Osteocyte (in vitro differentiated cells): ENCODE measurements around the gene SLC23A2. TPM values are rescaled to one million over a fixed set of nuclear protein-coding genes. Genes with fewer than 3 reads are reported as not detected.

Experiments
- DNase-seq: peaks from one replicate; pipeline ENCODE4 v3.0.0; 2021; ENCODE audit warnings: mixed read lengths; ENCODE audit not compliant: unreplicated experiment; ENCODE audit errors: extremely low spot score
- H3K27ac Mint-ChIP-seq: one replicate; pipeline ENCODE4 v1.8.0; 2021; ENCODE audit warnings: mild to moderate bottlenecking, mixed read lengths; ENCODE audit not compliant: unreplicated experiment
- H3K27me3 Mint-ChIP-seq: one replicate; pipeline ENCODE4 v1.8.0; 2021; ENCODE audit warnings: mixed read lengths; ENCODE audit not compliant: unreplicated experiment
- H3K36me3 Mint-ChIP-seq: one replicate; pipeline ENCODE4 v1.8.0; 2021; ENCODE audit warnings: mixed read lengths; ENCODE audit not compliant: unreplicated experiment
- H3K4me1 Mint-ChIP-seq: one replicate; pipeline ENCODE4 v1.8.0; 2021; ENCODE audit warnings: mixed read lengths; ENCODE audit not compliant: unreplicated experiment
- H3K4me3 Mint-ChIP-seq: one replicate; pipeline ENCODE4 v1.8.0; 2021; ENCODE audit warnings: mild to moderate bottlenecking, moderate library complexity, mixed read lengths; ENCODE audit not compliant: unreplicated experiment
- H3K9me3 Mint-ChIP-seq: one replicate; pipeline ENCODE4 v1.8.0; 2021; ENCODE audit warnings: mixed read lengths; ENCODE audit not compliant: unreplicated experiment
- CTCF ChIP-seq: fragments of 200-600 bp; sonication (generic); IDR thresholded peaks from 2 replicates; pipeline ENCODE4 v1.5.0; 2021; ENCODE audit warnings: antibody characterized with exemption, mild to moderate bottlenecking, moderate library complexity
- long read RNA-seq: library from polyadenylated mRNA; unstranded; transcript quantifications from one replicate; pipeline ENCODE4 v2.0.0, GENCODE V29; 2021
- total RNA-seq: library from RNA; stranded (reverse); gene quantifications from 2 replicates; pipeline ENCODE4 v1.2.1, GENCODE V29; 2021

Gene SLC23A2
- 22.2 and 23.1 TPM in 2 replicates for total RNA-seq
- long read RNA-seq, full-length matches to known transcripts: 7 of 34 reads
- long read RNA-seq, partial matches to known transcripts: 2 of 34 reads
- long read RNA-seq, other reads (novel, unspliced or antisense): 25 of 34 reads

GRCh38 chr20:5001174-5002076 is at the start of gene SLC23A2:
Gene SLC23A2 (minus strand): TSS chr20:5001510. CDS start chr20:4932562, 68,948 bp downstream.
- no peak for DNase-seq
- Mint-ChIP-seq H3K27ac (peak within 1 kb of the TSS; percentile 44), H3K4me3 (peak within 1 kb of the TSS; percentile 87), H3K4me1 (peaks cover 22% of the 10 kb centered on the region), H3K36me3 (no peaks in the 10 kb centered on the region), H3K27me3 (no peaks in the 10 kb centered on the region), H3K9me3 (no peaks in the 10 kb centered on the region)
- TF ChIP-seq CTCF: no peak

- no peak for DNase-seq
- Mint-ChIP-seq H3K27me3 (peaks cover 27% of the 10 kb centered on the region), H3K4me3 (no peak overlapping the region), H3K27ac (no peak overlapping the region), H3K4me1 (peaks cover 4% of the 10 kb centered on the region), H3K9me3 (no peaks in the 10 kb centered on the region), H3K36me3 (no peaks in the 10 kb centered on the region)
- TF ChIP-seq CTCF: no peak
Observed at GRCh38 chr20:5046656-5047339, 45.5 kb upstream of the SLC23A2 start.

- Mint-ChIP-seq H3K9me3 (no peaks in the 10 kb centered on the region), H3K4me1 (peaks cover 13% of the 10 kb centered on the region), H3K4me3 (no peak overlapping the region), H3K36me3 (no peaks in the 10 kb centered on the region), H3K27ac (no peak overlapping the region), H3K27me3 (peaks cover 27% of the 10 kb centered on the region)
- no peak for TF ChIP-seq CTCF
- no peak for DNase-seq
Observed at GRCh38 chr20:5045906-5046305, 44.6 kb upstream of the SLC23A2 start.

- Mint-ChIP-seq H3K27me3 (peaks cover 18% of the 10 kb centered on the region), H3K4me1 (peaks cover 19% of the 10 kb centered on the region), H3K9me3 (no peaks in the 10 kb centered on the region)
Observed at GRCh38 chr20:5044075-5044620, 42.8 kb upstream of the SLC23A2 start.

More at GRCh38 chr20:5044075-5044620, 42.8 kb upstream of the SLC23A2 start:
- TF ChIP-seq CTCF: no peak
- no peaks in the 10 kb centered on the region for H3K36me3 Mint-ChIP-seq
- no peak for DNase-seq
- H3K4me3 Mint-ChIP-seq: no peak overlapping the region
- H3K27ac Mint-ChIP-seq: no peak overlapping the region
